ENCODE measurements around the gene NR4A1.

DNA sequence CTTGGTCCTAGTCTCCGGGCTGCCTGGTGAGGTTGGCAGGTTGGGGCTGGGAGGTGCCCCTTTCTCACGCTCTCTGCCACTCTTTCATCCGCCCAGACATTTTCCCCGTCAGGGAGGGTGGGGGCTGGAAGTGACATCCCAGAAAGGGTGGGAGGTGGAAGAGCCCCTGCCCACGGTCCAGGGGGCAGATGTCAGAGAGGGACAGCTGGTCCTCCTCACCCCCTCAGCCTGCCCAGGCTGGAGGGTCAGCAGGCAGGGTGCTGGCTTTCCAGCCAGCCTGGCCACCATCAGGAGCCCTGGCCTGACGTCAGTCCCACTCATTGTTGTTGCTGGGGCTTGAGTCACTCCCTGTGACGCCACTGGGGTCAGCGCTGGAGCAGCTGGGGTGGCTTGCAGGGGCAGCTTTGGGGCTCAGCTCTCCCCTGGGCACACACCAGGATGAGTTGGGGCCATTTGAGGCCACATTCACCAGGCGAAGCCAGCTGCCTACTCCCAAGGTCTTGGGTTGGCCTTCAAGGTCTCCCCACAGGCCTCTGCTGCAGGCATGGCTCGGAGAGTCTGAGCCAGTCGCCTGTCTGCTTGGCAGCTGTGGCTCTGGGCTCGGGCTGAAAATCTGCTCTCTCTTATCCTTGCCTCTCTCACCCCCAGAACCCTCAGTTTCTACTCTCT lies 12.9 kb downstream of the NR4A1 start:
- TF ChIP-seq, protein P1, sequence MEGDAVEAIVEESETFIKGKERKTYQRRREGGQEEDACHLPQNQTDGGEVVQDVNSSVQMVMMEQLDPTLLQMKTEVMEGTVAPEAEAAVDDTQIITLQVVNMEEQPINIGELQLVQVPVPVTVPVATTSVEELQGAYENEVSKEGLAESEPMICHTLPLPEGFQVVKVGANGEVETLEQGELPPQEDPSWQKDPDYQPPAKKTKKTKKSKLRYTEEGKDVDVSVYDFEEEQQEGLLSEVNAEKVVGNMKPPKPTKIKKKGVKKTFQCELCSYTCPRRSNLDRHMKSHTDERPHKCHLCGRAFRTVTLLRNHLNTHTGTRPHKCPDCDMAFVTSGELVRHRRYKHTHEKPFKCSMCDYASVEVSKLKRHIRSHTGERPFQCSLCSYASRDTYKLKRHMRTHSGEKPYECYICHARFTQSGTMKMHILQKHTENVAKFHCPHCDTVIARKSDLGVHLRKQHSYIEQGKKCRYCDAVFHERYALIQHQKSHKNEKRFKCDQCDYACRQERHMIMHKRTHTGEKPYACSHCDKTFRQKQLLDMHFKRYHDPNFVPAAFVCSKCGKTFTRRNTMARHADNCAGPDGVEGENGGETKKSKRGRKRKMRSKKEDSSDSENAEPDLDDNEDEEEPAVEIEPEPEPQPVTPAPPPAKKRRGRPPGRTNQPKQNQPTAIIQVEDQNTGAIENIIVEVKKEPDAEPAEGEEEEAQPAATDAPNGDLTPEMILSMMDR (IDR thresholded peaks at IDR 0.05; ENCODE audit: low read length), result no peak
- TF ChIP-seq EZH2phosphoT487 (IDR thresholded peaks at IDR 0.05; ENCODE audit: low read length), result no peak
